ENCODE results near the gene JAG2.

JAG2 gene

DNA sequence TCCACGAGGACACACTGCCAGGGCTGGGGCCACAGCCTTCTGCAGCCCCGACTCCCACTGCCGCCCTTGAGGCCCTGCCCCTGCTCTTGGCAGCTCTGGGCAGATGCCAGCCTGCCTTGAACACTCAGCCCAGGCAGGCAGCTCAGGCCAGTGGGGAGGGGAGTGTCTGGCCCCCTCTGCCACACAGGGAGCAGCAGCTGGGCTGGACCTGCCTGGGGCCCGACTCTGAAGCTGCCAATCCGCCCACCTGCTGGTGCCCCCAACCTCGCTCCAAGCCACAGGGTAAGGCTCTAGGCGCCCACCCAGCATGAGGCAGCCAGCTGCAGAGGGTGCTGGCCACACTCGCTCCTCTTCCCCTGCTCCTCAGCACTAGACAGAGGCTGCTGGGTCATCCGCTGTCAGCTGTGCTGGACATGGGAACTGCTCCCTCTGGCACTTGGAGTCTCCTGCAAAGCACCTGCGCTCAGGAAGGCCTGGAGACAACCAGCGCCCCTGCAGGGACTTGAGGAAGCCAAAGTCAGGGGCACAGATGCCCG, 37.2 kb upstream of the JAG2 start:
- DNase-seq (ENCODE audit: low read depth, low spot score): no peak

DNA sequence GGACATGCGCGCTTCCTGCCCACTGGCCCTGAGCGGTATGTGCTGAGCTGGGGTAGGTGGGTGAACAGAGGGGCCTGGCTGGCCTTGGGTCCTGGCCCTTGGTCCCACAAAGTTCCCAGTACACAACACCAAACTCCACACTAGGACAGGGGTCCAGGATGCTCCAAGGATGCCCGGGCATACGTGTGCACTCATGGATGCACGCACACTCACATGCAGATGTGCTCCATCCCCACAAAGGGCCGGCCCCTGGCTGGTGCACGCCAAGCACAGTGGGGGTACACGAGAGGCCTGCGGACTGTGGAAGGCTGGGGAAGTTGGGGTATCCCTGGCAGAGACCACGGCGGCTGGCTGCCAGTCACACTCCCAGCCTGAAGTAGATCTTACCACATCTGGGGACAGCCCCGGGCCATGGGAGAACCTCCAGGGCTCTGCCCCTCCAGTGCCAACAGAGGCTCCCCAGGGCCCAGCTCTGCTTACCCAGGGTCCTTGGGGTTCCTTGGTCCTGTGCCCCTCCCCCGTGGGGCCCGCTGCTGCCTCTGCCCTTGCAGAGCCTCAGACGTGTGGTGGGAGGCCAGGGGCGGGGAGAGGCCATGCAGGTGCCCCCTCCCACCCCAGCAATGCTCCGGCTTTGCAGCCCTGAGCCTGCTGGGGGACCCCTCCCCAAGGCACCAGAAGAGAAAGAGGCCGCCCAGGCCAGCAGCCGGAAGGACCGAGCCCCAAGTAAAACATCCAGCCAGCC, 36.5 kb upstream of the JAG2 start:
- Histone ChIP-seq H3K9ac (ENCODE audit: insufficient read length) (no peak overlapping the region), H3K4me3 (no peak overlapping the region), H3K9me3 (ENCODE audit: low read depth, low read length) (no peaks in the 10 kb centered on the region), H3K27ac (no peak overlapping the region), H3K36me3 (ENCODE audit: insufficient read depth, low read length) (no peaks in the 10 kb centered on the region; the same call in 1 of the 2 replicates)
- no peak for DNase-seq (ENCODE audit: low read depth, low spot score)
- no peak for TF ChIP-seq POLR2AphosphoS5 (IDR thresholded peaks at IDR 0.05; ENCODE audit: borderline replicate concordance, low read depth, low read length)
- TF ChIP-seq EZH2 (IDR thresholded peaks at IDR 0.05): no peak
- TF ChIP-seq FOXP2 (optimal IDR thresholded peaks at IDR 0.05; ENCODE audit: control extremely low read depth, extremely low read length, insufficient read depth): no peak

More for the DNA sequence above, 37.2 kb upstream of the JAG2 start:
- H3K36me3 ChIP-seq (ENCODE audit: insufficient read depth, low read length): no peaks in the 10 kb centered on the region; the same call in 1 of the 2 replicates
- no peak overlapping the region for H3K9ac ChIP-seq (ENCODE audit: insufficient read length)
- no peak overlapping the region for H3K4me3 ChIP-seq
- H3K27ac ChIP-seq: no peak overlapping the region
- H3K9me3 ChIP-seq (ENCODE audit: low read depth, low read length): no peaks in the 10 kb centered on the region
- TF ChIP-seq POLR2AphosphoS5 (IDR thresholded peaks at IDR 0.05; ENCODE audit: borderline replicate concordance, low read depth, low read length) (no peak), FOXP2 (optimal IDR thresholded peaks at IDR 0.05; ENCODE audit: control extremely low read depth, extremely low read length, insufficient read depth) (no peak), EZH2 (IDR thresholded peaks at IDR 0.05) (no peak)

DNA sequence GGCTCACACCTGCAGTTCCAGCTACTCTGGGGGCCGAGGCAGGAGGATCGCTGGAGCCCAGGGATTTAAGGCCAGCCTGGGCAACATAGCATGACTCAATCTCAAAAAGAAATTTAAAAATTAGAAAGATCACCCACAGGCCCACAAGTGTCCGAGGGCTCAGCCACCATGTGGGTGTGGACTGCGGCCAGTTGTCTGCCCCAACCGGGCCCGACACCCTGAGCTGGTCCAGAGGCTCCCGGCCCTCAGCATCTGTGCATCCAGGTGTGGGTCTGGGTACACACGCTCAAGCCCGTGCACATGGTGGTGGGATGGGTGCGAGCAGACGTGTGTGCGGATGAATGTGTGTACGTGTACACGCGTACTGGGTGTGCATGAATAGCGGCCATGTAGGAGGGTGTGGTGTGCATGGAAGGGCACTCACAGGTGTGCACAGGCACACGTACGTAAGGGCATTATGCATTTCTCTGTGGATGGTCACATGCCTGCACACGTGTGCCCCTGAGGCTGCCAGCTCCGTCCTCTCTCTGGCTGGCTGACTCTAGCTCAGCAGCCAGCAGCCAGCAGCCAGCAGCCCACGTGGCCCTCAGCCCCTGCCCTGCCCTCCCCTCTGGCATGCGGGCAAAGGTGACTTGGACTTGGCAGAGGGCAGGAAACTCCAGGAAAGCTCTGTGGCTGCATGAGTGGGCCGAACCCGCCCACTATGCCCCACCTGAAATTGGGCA, 35.8 kb upstream of the JAG2 start:
- TF ChIP-seq POLR2AphosphoS5 (IDR thresholded peaks at IDR 0.05; ENCODE audit: borderline replicate concordance, low read depth, low read length) (no peak), FOXP2 (optimal IDR thresholded peaks at IDR 0.05; ENCODE audit: control extremely low read depth, extremely low read length, insufficient read depth) (no peak), EZH2 (IDR thresholded peaks at IDR 0.05) (no peak)
- Histone ChIP-seq H3K27ac (no peak overlapping the region), H3K9ac (ENCODE audit: insufficient read length) (no peak overlapping the region), H3K36me3 (ENCODE audit: insufficient read depth, low read length) (no peaks in the 10 kb centered on the region), H3K4me3 (no peak overlapping the region), H3K9me3 (ENCODE audit: low read depth, low read length) (no peaks in the 10 kb centered on the region)
- no peak for DNase-seq (ENCODE audit: low read depth, low spot score)

DNA sequence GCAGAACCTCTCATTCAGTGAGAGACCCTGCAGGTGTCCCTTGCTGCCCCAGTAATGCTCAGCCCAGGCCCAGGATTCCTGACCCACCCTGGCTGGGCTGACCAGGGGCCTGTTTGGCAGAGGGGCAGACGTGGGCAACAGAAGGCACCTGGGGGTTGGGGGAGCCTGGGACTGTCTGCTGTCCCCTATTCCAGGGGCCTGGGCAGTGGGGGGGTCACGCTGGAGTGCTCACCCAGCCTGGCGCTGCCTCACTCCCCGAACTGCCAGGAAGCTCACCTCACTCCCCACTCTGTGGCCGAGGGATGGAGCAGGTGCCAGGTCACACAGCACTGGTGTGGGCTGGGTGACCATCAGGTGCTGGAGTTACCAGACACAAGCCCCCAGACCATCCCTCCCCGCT, 35.1 kb upstream of the JAG2 start:
- no peaks in the 10 kb centered on the region for H3K36me3 ChIP-seq (ENCODE audit: insufficient read depth, low read length)
- no peak overlapping the region for H3K4me3 ChIP-seq
- H3K9ac ChIP-seq (ENCODE audit: insufficient read length): no peak overlapping the region
- no peaks in the 10 kb centered on the region for H3K9me3 ChIP-seq (ENCODE audit: low read depth, low read length)
- no peak for DNase-seq (ENCODE audit: low read depth, low spot score)
- TF ChIP-seq POLR2AphosphoS5 (IDR thresholded peaks at IDR 0.05; ENCODE audit: borderline replicate concordance, low read depth, low read length): no peak
- no peak for TF ChIP-seq FOXP2 (optimal IDR thresholded peaks at IDR 0.05; ENCODE audit: control extremely low read depth, extremely low read length, insufficient read depth)
- no peak for TF ChIP-seq EZH2 (IDR thresholded peaks at IDR 0.05)
- no peak overlapping the region for H3K27ac ChIP-seq

DNA sequence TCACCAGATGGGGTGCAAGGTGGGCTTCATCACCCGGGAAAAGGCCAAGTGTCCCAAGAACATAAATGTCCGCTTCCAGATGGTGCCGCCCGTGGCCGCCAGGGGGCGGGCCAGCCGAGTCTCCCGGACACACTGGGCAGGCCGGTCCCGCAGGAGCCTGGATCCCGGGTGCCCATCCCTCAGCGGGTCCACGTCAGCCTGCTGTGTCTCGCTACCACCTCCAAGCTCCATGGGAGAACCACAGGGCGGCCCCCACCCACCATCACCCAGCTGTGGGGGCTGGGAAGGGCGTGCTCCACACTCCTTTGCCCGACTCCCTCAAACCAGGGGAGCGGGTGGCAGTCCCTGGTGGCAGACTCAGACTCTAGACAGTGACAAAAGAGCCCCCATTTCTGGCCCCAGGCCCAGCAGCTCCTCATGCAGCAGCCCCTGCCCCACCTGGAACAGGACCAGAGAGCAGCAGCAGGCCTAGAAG, 34.5 kb upstream of the JAG2 start:
- Histone ChIP-seq H3K36me3 (ENCODE audit: insufficient read depth, low read length) (no peaks in the 10 kb centered on the region), H3K27ac (no peak overlapping the region), H3K9ac (ENCODE audit: insufficient read length) (no peak overlapping the region), H3K4me3 (no peak overlapping the region), H3K9me3 (ENCODE audit: low read depth, low read length) (no peaks in the 10 kb centered on the region)
- TF ChIP-seq FOXP2 (optimal IDR thresholded peaks at IDR 0.05; ENCODE audit: control extremely low read depth, extremely low read length, insufficient read depth) (no peak), EZH2 (IDR thresholded peaks at IDR 0.05) (no peak), POLR2AphosphoS5 (IDR thresholded peaks at IDR 0.05; ENCODE audit: borderline replicate concordance, low read depth, low read length) (no peak)
- no peak for DNase-seq (ENCODE audit: low read depth, low spot score)

DNA sequence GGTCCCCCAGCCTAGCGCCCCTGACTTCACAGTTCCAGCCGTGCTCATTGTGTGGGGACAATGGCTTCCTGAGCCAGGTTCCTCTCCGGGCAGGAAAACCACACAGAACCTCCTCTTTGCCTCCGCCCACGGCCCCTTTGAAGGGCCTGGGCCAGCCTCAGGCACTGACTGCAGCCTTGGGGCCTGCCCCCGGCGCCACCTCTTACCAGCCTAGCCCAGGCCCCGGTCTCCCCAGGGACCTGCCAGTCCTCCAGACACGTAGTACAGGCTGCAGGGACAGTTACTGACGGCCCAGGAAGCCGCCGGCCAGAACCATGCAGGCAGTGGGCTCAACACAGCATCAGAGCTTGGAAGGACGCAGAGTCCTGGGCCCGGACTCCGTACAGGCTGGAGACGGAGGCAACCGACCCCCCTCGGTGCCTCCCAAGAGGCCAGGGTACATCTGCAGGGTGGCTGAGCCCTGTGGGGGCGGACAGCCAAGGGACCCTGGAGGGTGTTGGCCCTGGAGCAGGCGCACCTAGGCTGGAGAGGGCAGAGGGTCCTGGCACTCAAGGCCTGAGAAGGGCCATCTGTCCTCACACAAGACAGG, 33.4 kb upstream of the JAG2 start:
- Histone ChIP-seq H3K36me3 (ENCODE audit: insufficient read depth, low read length) (no peaks in the 10 kb centered on the region), H3K9me3 (ENCODE audit: low read depth, low read length) (no peaks in the 10 kb centered on the region), H3K27ac (no peak overlapping the region), H3K4me3 (no peak overlapping the region), H3K9ac (ENCODE audit: insufficient read length) (no peak overlapping the region)
- TF ChIP-seq FOXP2 (optimal IDR thresholded peaks at IDR 0.05; ENCODE audit: control extremely low read depth, extremely low read length, insufficient read depth) (no peak), POLR2AphosphoS5 (IDR thresholded peaks at IDR 0.05; ENCODE audit: borderline replicate concordance, low read depth, low read length) (no peak), EZH2 (IDR thresholded peaks at IDR 0.05) (no peak)
- DNase-seq (ENCODE audit: low read depth, low spot score): no peak

DNA sequence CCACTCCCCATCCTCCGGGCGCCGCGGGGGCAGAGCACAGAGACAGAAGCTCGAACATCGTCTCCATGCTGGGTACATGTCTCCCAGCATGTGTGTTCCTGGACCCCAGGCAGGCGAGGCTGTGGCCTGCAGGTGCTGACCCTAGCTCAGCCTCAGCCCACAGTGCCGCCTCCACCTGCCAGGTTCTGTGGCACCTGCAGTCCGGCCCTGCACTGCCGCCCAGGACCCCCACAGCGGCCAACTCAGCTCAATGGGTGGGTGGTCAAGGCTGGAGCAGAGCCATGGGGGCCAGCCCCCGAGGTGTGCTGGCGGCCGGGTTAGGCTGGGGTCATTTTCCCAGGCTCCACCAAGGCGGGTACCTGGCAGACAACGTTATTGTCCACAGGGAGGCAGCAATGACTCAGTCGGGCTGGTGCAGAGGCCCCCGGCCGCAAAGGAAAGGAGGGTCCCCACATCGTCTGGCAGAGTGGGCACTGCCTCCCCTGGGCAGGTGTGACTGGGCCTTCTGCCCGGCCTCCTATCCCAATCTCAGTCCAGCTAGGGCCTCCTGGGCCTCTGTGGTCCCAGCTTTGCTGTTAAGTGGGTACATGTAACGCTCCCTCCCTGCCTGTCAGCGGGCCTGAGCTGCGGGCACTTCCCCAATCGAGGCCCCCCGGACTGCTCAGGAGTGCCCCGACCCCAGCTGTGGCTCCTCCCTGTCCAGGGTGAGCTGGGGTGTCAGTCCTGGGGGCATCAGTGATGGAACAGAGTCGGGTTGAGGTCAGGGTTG, 32.8 kb upstream of the JAG2 start:
- Histone ChIP-seq H3K27ac (no peak overlapping the region), H3K4me3 (no peak overlapping the region), H3K9ac (ENCODE audit: insufficient read length) (no peak overlapping the region), H3K9me3 (ENCODE audit: low read depth, low read length) (no peaks in the 10 kb centered on the region), H3K36me3 (ENCODE audit: insufficient read depth, low read length) (no peaks in the 10 kb centered on the region)
- DNase-seq (ENCODE audit: low read depth, low spot score): no peak
- no peak for TF ChIP-seq FOXP2 (optimal IDR thresholded peaks at IDR 0.05; ENCODE audit: control extremely low read depth, extremely low read length, insufficient read depth)
- TF ChIP-seq EZH2 (IDR thresholded peaks at IDR 0.05): no peak
- no peak for TF ChIP-seq POLR2AphosphoS5 (IDR thresholded peaks at IDR 0.05; ENCODE audit: borderline replicate concordance, low read depth, low read length)
